WERI-Rb-1 (cell line): ENCODE measurements around the gene PIEZO2.
A peak's percentile ranks its signal among the peaks of the same experiment; 100 is the strongest.

Source experiments
- DNase-seq: peaks from one replicate; pipeline ENCODE4 v3.0.0-alpha.2; 2020
- H3K27ac ChIP-seq: fragments of 250-450 bp; sonication (Bioruptor Pico); 2 replicates; pipeline ENCODE4 v1.5.1; 2020; ENCODE audit warnings: mild to moderate bottlenecking, moderate library complexity
- H3K27me3 ChIP-seq: fragments of 250-450 bp; sonication (Bioruptor Pico); 2 replicates; pipeline ENCODE4 v1.5.1; 2021; ENCODE audit warnings: mild to moderate bottlenecking, low read depth, moderate library complexity; ENCODE audit not compliant: insufficient read depth, severe bottlenecking
- H3K36me3 ChIP-seq: fragments of 250-450 bp; sonication (Bioruptor Pico); 2 replicates; pipeline ENCODE4 v1.5.1; 2020; ENCODE audit warnings: mild to moderate bottlenecking, moderate library complexity
- H3K4me3 ChIP-seq: 2 replicates; pipeline ENCODE4 v1.5.1; 2011; ENCODE audit warnings: low read depth, mild to moderate bottlenecking, control low read depth, low read length
- H3K9me3 ChIP-seq: fragments of 250-450 bp; sonication (Bioruptor Pico); 2 replicates; pipeline ENCODE4 v1.5.1; 2021; ENCODE audit warnings: mild to moderate bottlenecking, moderate library complexity; ENCODE audit not compliant: severe bottlenecking
- CTCF ChIP-seq: IDR thresholded peaks from 2 replicates; pipeline ENCODE4 v1.5.1; 2011; ENCODE audit warnings: low read depth, mild to moderate bottlenecking, control low read depth, inconsistent platforms, low read length

The PIEZO2 gene

GRCh38 chr18:10946058-10946457, 203.3 kb downstream of the PIEZO2 start:
- TF ChIP-seq CTCF: no peak
- Histone ChIP-seq H3K27me3 (no peaks in the 10 kb centered on the region), H3K4me3 (no peak overlapping the region), H3K36me3 (no peaks in the 10 kb centered on the region), H3K27ac (no peak overlapping the region), H3K9me3 (peaks cover 3% of the 10 kb centered on the region)
- no peak for DNase-seq

GRCh38 chr18:10942998-10943397, 206.4 kb downstream of the PIEZO2 start:
- Histone ChIP-seq H3K9me3 (peaks cover 3% of the 10 kb centered on the region), H3K4me3 (no peak overlapping the region), H3K36me3 (no peaks in the 10 kb centered on the region), H3K27ac (no peak overlapping the region), H3K27me3 (peaks cover 4% of the 10 kb centered on the region)
- DNase-seq: no peak
- TF ChIP-seq CTCF: peak; percentile 32; the same call in 1 of the 2 replicates

- H3K27ac ChIP-seq: no peak overlapping the region
- H3K9me3 ChIP-seq: no peaks in the 10 kb centered on the region
- H3K27me3 ChIP-seq: peaks cover 4% of the 10 kb centered on the region
- no peak overlapping the region for H3K4me3 ChIP-seq
- DNase-seq: no peak
- H3K36me3 ChIP-seq: no peaks in the 10 kb centered on the region
- no peak for TF ChIP-seq CTCF
Measured at GRCh38 chr18:10939822-10940221, 209.5 kb downstream of the PIEZO2 start.

- H3K9me3 ChIP-seq: no peaks in the 10 kb centered on the region
- DNase-seq: no peak
- no peak overlapping the region for H3K27ac ChIP-seq
- no peaks in the 10 kb centered on the region for H3K36me3 ChIP-seq
- H3K27me3 ChIP-seq: peaks cover 4% of the 10 kb centered on the region
- no peak overlapping the region for H3K4me3 ChIP-seq
- TF ChIP-seq CTCF: no peak
Measured at GRCh38 chr18:10937743-10938640, 211.4 kb downstream of the PIEZO2 start.

- H3K9me3 ChIP-seq: no peaks in the 10 kb centered on the region
- H3K36me3 ChIP-seq: no peaks in the 10 kb centered on the region
- no peak for DNase-seq
Measured at GRCh38 chr18:10936176-10937053, 213.0 kb downstream of the PIEZO2 start.

More at GRCh38 chr18:10936176-10937053, 213.0 kb downstream of the PIEZO2 start:
- no peak for TF ChIP-seq CTCF
- no peak overlapping the region for H3K27ac ChIP-seq
- no peak overlapping the region for H3K4me3 ChIP-seq
- H3K27me3 ChIP-seq: peaks cover 4% of the 10 kb centered on the region
